GM12865 (cell line): ENCODE data around the gene GVQW3.

Experiments
- DNase-seq: peaks from one replicate; pipeline ENCODE4 v3.0.0; 2010; ENCODE audit warnings: low read depth
- H3K4me3 ChIP-seq: 2 replicates; pipeline ENCODE4 v1.5.1; 2011; ENCODE audit warnings: mild to moderate bottlenecking, low read depth, low read length, control low read depth
- TF ChIP-seq, protein P1 (sequence below): IDR thresholded peaks from 2 replicates; pipeline ENCODE4 v1.5.1; 2011; ENCODE audit warnings: low read length, control low read depth, low read depth, inconsistent platforms; ENCODE audit not compliant: insufficient read depth; ENCODE audit errors: missing control alignments

The GVQW3 gene

DNA sequence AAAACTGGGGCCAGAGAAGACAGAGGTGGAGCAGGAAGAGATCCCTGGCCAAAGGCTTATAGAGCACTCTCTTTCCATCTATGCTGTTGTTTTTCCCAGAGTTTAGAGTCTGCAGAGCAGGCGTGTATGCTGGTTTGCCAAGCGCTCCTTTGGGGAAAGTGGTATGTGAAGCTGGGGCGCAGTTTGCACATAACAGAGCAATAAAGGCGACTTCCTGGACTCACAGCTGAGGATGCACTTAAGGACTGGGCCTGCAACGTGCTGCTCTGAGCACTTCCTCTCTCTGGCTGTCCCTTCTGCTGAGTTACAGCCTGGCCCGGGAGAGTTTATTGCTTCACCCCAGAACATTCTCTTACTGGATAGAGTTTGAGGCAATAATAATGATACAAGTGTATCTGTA is 41.9 kb upstream of the GVQW3 start:
- TF ChIP-seq, protein P1, sequence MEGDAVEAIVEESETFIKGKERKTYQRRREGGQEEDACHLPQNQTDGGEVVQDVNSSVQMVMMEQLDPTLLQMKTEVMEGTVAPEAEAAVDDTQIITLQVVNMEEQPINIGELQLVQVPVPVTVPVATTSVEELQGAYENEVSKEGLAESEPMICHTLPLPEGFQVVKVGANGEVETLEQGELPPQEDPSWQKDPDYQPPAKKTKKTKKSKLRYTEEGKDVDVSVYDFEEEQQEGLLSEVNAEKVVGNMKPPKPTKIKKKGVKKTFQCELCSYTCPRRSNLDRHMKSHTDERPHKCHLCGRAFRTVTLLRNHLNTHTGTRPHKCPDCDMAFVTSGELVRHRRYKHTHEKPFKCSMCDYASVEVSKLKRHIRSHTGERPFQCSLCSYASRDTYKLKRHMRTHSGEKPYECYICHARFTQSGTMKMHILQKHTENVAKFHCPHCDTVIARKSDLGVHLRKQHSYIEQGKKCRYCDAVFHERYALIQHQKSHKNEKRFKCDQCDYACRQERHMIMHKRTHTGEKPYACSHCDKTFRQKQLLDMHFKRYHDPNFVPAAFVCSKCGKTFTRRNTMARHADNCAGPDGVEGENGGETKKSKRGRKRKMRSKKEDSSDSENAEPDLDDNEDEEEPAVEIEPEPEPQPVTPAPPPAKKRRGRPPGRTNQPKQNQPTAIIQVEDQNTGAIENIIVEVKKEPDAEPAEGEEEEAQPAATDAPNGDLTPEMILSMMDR: no peak
- peak; percentile 15 for DNase-seq
- no peak overlapping the region for H3K4me3 ChIP-seq

DNA sequence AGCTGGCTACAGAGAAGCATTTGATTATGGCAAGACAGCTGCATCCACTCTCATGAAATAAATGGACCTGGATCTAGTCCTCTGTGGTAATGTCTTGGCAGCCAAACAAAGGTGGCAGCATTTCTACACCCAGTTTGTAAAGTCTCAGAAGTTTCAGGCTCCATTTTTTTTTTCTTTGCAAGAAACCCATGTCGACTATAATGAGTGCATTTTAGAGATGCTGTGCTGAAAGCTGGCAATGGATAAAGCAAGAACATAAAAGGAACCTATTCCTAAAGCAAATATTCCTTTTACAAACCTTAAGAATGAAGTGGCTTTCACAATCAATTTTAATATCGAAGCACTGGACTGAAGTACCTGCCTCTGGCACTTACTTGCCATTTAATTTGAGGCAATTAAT is 33.7 kb upstream of the GVQW3 start:
- TF ChIP-seq, protein P1: no peak
- no peak overlapping the region for H3K4me3 ChIP-seq
- DNase-seq: no peak

DNA sequence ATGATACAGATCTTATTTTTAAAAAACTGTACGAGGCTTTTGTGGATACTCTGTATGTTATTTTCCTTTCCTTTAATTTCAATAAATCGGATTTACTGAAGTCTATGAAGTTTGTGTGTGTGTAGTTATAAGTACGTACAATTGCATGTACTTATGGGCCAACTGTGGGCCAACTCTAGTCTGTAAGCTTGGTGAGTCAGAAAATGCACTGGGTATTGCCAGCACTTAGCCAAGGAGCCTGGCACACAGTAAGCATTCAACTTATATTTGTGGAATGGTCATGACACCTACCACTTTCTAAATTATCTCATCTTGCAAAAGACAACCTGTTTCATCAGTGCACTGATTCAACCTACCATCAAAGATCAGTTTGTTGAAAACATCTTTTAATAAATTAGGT is 32.8 kb upstream of the GVQW3 start:
- TF ChIP-seq, protein P1: no peak
- DNase-seq: no peak
- no peak overlapping the region for H3K4me3 ChIP-seq

DNA sequence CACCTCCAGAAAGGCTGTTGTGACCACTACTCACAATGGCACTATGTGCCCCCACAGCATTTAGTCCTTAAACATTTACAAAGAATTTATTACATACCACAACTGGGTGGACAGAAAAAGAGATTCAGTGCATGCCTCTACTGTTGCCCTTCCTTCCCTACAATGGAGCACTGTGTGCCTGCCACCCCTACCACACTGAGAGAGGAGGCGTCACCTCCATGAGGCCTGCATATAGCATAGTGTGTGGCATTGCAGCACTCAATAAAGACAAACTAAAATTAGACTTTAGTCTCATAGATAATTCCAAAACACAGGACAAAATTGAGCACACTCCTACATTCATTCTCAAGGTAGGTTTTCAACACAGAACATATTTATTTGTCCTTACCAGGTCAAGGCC is 26.0 kb upstream of the GVQW3 start:
- no peak for DNase-seq
- H3K4me3 ChIP-seq: no peak overlapping the region
- TF ChIP-seq, protein P1: no peak

DNA sequence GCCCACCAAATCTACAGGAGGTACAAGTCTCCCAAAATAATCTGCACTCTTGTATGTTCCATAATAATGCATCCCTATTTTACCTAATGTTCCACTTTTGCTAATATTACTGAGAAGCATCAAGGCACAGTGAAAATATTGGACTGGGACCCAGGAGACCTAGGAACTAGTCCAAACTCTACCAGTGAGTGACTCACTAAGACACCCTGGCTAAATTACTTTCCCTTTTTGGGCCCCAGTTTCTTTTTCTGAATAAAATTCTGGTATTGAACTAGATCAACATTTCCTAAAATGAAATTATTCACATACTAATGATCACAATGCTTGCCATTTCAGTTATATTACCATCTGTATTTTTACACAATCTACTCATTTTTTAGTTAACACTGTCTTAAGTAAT is 19.7 kb upstream of the GVQW3 start:
- TF ChIP-seq, protein P1: no peak
- no peak for DNase-seq
- no peak overlapping the region for H3K4me3 ChIP-seq

DNA sequence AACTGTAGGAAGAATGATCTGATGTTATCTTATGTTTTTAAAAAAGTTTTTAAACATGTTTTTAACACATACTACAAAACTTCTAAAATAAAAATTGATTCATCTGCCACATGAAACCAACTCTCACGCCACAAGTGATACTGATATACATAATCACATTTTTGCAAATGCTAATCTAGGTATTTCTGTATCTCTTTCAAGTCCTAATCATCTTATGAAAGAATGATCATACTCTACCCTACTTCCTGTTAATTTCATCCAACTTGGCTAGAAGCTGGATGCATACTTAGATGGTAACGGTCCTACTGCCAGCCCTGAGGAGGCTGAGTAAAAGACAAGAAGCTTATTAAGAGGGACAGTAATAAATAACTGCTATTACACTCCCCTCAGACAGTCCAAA is 19.3 kb upstream of the GVQW3 start:
- TF ChIP-seq, protein P1: no peak
- no peak for DNase-seq
- no peak overlapping the region for H3K4me3 ChIP-seq

DNA sequence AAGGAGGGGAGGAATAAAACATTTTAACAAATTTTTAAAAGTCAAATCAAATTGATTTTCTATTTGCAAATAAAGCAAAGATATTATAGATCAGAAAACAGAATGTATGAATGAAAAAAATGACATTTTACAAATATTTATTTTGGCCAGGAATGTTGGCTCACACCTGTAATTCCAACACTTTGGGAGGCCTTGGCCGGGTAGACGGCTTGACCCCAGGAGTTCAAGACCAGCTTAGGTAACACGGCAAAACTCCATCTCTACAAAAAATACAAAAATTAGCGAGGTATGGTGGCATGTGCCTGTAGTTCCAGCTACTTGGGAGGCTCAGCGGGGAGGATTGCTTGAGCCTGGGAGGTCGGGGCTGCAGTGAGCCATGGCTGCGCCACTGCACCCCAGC is 18.4 kb upstream of the GVQW3 start:
- no peak for DNase-seq

More for the DNA sequence above, 18.4 kb upstream of the GVQW3 start:
- H3K4me3 ChIP-seq: no peak overlapping the region
- TF ChIP-seq, protein P1: no peak
